Measurements from ENCODE around the gene SLC6A8. TPM values are rescaled to one million over a fixed set of nuclear protein-coding genes. Genes with fewer than 3 reads are reported as not detected.
"Not testable (repeated sequence)": the region's sequence is repeated elsewhere in the genome, so short reads cannot be mapped to it uniquely, and the experiment has no call there.

Gene SLC6A8
- total and polyA plus RNA-seq, 2 experiments from 2014 or later: 29.0 to 35.8 TPM

DNA sequence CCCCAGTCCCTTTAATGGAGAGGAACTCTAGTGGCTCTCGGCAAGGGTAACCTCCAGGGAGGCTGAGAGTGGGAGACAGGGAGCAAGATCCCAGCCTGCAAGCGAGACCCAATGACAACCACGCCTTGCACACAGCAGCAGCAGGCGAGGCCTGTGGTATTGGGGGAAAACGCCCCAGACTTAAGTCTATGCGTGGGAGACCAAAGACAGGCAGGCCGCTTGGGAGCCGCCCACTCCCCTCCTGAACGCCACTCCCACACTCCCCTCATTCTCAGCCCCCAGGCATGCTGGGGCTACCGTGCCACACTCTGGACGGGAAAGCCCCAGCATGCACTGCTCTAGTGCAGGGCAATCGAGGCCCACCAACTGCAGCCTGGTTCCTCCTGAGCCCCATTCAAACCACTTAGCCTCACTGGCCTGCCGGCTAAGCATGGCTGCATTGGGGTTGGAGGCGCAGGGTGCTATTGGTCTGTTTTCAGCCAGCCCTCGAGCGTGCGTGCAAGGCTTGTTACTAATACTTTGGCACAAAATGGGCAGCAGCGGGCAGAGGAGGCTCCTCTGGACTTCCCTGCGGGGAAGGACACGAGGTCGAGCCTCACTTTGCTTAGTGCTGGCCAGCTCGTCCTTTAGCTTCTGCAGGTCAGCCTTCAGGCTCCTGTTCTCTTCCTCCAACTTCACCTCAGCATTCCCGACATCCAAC, 14.8 kb downstream of the SLC6A8 start:
- Histone ChIP-seq H3K4me3 (no peak overlapping the region), H3K27ac (no peak overlapping the region), H3K27me3 (no peaks in the 10 kb centered on the region), H3K9me3 (ENCODE audit: low read depth) (no peaks in the 10 kb centered on the region), H3K36me3 (peaks cover 4% of the 10 kb centered on the region), H3K4me1 (ENCODE audit: low read depth) (peaks cover 8% of the 10 kb centered on the region)
- no peak for DNase-seq (ENCODE audit: low read depth in 1 of 2, low spot score in 1 of 2)
- TF ChIP-seq, protein P1, sequence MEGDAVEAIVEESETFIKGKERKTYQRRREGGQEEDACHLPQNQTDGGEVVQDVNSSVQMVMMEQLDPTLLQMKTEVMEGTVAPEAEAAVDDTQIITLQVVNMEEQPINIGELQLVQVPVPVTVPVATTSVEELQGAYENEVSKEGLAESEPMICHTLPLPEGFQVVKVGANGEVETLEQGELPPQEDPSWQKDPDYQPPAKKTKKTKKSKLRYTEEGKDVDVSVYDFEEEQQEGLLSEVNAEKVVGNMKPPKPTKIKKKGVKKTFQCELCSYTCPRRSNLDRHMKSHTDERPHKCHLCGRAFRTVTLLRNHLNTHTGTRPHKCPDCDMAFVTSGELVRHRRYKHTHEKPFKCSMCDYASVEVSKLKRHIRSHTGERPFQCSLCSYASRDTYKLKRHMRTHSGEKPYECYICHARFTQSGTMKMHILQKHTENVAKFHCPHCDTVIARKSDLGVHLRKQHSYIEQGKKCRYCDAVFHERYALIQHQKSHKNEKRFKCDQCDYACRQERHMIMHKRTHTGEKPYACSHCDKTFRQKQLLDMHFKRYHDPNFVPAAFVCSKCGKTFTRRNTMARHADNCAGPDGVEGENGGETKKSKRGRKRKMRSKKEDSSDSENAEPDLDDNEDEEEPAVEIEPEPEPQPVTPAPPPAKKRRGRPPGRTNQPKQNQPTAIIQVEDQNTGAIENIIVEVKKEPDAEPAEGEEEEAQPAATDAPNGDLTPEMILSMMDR (IDR thresholded peaks at IDR 0.05; ENCODE audit: low read depth, low read length): no peak

DNA sequence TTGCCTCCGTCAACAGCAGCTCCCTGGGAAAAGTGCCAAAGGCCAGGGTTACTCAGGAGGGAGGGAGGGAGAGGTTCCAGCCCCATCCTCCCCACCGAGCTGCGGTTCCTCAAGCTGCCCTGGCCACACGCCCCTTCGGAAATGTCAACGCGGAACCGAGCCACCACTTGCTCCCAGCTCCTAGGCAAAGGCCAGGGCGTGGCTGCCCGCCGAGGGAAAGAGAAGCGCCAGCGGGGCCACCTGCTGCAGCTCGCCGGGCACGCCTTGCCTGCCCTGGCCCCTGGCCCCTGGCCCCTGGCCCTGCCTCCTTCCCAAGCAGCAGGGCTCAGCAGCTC, 15.3 kb downstream of the SLC6A8 start:
- H3K27ac ChIP-seq: no peak overlapping the region
- H3K4me1 ChIP-seq (ENCODE audit: low read depth): peaks cover 8% of the 10 kb centered on the region
- TF ChIP-seq, protein P1 (IDR thresholded peaks at IDR 0.05; ENCODE audit: low read depth, low read length): no peak
- H3K27me3 ChIP-seq: no peaks in the 10 kb centered on the region
- H3K36me3 ChIP-seq: peaks cover 4% of the 10 kb centered on the region
- no peaks in the 10 kb centered on the region for H3K9me3 ChIP-seq (ENCODE audit: low read depth)
- H3K4me3 ChIP-seq: no peak overlapping the region
- DNase-seq (ENCODE audit: low read depth in 1 of 2, low spot score in 1 of 2): peak in 1 of 2 donors; percentile 80

DNA sequence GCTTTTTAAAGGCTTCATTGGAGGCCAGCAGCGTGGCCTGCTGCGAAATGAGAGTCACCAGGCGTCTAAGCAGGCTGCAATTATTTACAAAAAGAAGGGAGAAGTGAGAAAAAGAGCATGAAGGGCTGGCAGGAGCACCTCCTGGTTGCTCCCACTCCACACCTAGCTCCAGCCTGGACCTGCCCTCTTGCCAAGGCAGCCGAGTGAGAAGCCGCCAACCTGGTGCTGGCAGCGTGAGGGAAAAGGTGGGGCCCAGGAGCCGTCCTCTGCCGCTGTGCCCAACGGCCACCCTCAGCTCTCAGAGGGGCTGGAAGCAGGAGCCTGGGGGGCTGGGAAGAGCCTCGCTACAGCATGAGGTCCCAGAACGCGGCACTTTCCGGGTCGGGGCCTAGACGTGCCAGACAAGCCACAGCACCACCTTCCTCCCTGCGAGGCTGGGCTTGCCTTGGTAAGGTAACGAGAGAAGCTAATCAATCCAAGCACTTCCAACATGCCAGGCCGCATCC, 16.3 kb downstream of the SLC6A8 start:
- DNase-seq (ENCODE audit: low read depth in 1 of 2, low spot score in 1 of 2): no peak
- Histone ChIP-seq H3K27ac (peak overlapping the region; percentile 81), H3K9me3 (ENCODE audit: low read depth) (no peaks in the 10 kb centered on the region), H3K36me3 (peaks cover 4% of the 10 kb centered on the region), H3K4me1 (ENCODE audit: low read depth) (peaks cover 8% of the 10 kb centered on the region), H3K27me3 (no peaks in the 10 kb centered on the region), H3K4me3 (no peak overlapping the region)
- TF ChIP-seq, protein P1 (IDR thresholded peaks at IDR 0.05; ENCODE audit: low read depth, low read length): no peak

DNA sequence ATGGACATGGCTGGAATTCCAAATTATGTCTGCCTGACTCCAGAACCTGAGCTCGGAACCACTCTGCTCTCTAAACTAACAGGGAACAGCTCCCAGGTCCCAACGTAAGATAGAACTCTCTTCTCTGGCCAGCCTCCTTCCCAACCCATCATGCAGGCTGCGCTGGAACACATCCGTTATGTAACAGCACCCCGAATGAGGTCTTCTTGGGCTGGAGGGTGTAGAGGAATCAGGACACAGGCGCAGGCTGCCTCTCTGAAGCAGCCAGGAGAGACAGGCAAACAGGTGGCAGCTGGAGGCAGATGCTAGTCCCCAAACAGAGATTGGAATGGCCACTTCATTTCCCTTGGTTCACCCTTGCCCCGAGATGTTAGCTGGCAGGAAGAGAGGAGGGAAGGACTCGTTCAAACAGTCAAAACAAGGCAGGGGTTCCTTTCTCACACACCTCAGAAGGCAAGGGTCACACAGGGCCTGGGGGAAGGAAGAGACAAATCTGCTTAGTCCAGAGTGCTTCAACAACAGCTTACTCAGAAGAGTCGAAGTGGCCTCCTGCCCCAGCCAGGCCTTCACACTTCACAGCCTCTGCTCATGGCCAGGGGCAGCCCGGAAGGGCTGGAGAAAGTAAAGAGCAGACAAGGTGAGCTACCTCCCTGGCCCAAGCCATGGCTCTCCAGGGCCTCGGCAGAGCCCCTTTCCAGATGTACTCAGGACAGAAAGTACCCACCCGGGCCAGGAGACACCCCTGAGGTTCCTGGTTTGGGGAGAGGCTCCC, 17.1 kb downstream of the SLC6A8 start:
- peak overlapping the region; percentile 81 for H3K27ac ChIP-seq
- H3K4me1 ChIP-seq (ENCODE audit: low read depth): not testable (repeated sequence)

DNA sequence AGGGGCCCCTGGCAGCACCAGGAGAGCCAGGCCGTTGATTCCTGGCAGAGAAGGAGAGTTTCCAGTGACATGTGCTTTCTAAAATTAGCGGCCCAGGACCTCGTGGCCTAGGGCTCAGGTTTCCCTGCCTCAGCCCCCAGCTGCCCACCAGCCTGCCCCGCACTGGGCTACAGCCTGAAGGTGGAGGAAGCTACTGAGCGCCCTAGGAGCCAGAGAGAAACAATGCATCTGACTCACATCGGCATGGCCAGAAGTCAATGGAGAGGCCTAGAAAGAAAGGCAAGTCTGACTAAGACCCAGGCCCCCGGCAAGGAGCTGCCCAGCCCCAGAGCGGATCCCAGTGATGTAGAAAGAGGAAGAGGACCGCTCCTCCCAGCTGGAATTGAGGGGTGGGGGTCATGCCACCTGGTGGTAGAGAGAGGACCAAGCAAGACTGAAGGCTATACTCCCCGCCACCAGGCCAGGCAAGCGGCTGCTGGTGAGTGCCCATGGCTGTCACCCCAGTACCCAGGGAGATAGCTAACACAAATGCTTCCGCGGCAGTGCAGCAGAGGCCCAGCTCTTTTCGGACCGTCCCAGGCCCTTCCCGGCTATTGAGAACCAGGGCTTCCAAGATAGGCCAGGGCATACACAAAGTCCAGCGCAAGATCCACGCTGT, 17.8 kb downstream of the SLC6A8 start:
- peak in 1 of 2 donors; percentile 26 for DNase-seq (ENCODE audit: low read depth in 1 of 2, low spot score in 1 of 2)
- not testable (repeated sequence) for H3K4me3 ChIP-seq; H3K4me1 ChIP-seq (ENCODE audit: low read depth); H3K9me3 ChIP-seq (ENCODE audit: low read depth); H3K36me3 ChIP-seq; H3K27me3 ChIP-seq
- H3K27ac ChIP-seq: peak overlapping the region; percentile 81

More for the DNA sequence above, 17.1 kb downstream of the SLC6A8 start:
- H3K27me3 ChIP-seq; DNase-seq (ENCODE audit: low read depth in 1 of 2, low spot score in 1 of 2); H3K9me3 ChIP-seq (ENCODE audit: low read depth); H3K36me3 ChIP-seq; H3K4me3 ChIP-seq: not testable (repeated sequence)

DNA sequence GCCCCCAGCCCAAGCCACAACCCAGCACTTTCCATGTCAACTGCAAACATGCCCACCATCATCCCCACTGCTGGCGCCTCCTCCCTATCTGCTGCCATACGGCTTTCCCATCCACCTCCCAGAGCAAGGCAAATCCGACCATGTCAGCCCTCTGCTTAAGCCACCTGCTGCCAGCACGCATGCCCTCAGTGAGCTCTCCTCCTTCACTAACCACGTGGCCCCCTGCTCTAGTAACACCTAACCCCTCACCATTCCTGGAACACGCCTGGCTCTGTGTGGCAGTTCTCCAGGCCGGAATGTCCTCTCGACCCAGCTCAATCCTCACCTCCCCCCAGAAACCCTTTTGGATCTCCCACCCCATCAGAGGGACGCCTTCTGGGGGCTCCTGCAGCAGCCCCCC, 19.1 kb downstream of the SLC6A8 start:
- Histone ChIP-seq H3K9me3 (ENCODE audit: low read depth) (no peaks in the 10 kb centered on the region), H3K27me3 (no peaks in the 10 kb centered on the region), H3K4me1 (ENCODE audit: low read depth) (peaks cover 8% of the 10 kb centered on the region), H3K36me3 (peaks cover under 1% of the 10 kb centered on the region), H3K4me3 (no peak overlapping the region), H3K27ac (no peak overlapping the region)
- TF ChIP-seq, protein P1 (IDR thresholded peaks at IDR 0.05; ENCODE audit: low read depth, low read length): no peak
- DNase-seq (ENCODE audit: low read depth in 1 of 2, low spot score in 1 of 2): no peak
